Stimulated activated CD4-positive, alpha-beta T cell treated with anti-CD3 and anti-CD28 coated beads, Interleukin-4, amount 100 ng/mL, for 48 hours (primary cell): ENCODE results near the gene WDFY4.

Source experiments
- DNase-seq, 2 donors: peaks; one replicate each; pipeline ENCODE4 v3.0.0-alpha.2; 2020; ENCODE audit warnings: low read depth in 2 of 2

WDFY4 gene

DNA sequence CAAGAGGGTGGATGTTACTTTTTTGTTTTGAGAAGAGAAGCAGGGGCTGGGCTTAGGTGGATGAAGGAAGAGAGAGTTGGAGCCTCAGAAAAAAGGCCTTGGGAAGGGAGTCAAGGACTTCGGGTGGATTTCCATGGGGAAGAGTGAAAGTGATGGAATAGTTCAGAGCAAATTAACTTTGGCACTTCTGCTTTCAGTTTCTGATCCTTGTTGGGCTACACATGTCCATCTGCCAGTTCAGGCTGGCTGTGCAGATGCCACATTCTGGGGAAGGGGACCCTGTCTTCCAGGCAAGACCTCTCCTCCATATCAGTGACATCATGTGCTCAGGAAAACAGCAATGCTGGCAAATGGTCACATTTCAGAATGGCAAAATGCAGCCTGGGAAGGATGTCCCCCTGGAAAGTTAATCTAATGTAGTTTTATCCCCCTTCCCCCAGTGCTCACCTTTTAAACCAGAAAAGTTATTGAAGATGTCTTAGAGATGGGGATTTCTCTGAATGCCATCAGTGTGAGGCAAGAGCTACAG, 86.0 kb downstream of the WDFY4 start:
- no peak for DNase-seq

DNA sequence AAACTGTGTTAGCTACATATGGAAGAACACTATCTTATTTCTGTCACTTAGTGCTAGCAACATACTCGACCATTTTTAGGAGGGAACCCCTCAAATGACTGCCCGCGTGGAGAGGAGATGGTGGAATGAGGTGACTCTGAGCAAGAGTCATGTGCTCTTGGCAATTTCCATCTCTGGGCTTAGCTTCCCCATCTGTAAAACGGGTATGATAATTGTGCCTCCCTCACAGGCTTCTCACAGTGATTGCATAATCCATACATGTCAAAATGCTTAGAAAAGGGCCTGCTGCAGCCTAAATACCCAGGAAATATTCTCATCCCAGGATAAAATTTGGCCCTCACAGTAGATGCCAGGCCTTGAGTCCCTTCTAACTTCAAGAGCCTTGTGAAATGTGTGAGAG, 86.6 kb downstream of the WDFY4 start:
- no peak for DNase-seq

GRCh38 chr10:48772059-48772458, 87.4 kb downstream of the WDFY4 start:
- no peak for DNase-seq

GRCh38 chr10:48773580-48773979, 88.9 kb downstream of the WDFY4 start:
- no peak for DNase-seq

DNA sequence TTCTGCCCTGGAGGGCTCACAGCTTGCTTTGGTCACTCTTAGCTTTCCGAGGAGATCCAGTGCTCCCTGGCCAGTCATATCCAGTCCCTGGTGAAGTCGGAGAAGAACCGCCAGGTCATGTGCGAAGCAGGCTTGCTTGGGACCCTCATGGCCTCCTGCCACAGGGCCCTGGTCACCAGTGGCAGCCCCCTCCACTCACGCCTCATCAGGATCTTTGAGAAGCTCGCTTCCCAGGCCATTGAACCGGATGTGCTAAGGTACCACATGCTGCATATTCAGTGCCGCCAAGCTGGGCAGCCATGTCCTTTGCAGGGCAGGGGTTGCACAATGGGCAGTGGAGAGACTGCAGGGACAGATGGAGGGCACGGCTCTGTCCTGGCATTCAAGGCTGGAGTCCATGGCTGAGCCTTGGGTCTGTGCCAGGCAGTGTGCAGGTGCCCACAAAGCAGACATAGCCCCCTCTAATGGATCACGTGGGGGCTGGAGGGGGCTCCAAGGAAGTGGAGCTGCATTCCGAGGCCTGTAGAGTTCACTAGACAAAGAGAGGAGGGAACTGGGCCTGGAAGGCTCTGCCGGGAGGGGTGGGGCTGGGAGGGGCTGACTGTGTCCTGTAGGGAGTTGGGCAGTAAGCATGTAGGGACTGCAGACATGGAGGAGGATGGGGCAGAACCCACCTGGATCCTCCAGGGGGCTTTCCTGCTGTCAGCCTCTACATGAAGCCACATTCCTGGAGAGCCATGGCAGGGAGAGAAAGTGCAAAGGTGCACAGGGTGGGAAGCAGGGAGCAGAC, 89.9 kb downstream of the WDFY4 start:
- DNase-seq = no peak

DNA sequence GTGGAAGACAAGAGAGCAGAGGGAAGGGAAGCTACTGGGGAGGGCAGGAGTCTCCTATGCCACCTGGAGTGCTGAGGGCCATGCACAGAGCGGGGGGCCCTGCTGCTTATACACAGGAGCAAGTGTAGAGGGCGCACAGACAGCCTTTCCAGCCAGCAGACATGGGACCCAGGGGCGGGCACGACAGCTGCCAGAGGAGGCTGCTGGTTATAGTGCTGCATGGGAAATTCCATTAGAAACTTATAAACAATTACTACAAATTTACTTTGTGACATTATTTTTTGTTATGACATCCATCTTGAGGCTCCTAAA, 90.5 kb downstream of the WDFY4 start:
- DNase-seq = no peak

GRCh38 chr10:48776005-48776522, 91.4 kb downstream of the WDFY4 start:
- DNase-seq = no peak

GRCh38 chr10:48776528-48776927, 91.9 kb downstream of the WDFY4 start:
- DNase-seq = no peak

GRCh38 chr10:48777110-48777509, 92.4 kb downstream of the WDFY4 start:
- no peak for DNase-seq

DNA sequence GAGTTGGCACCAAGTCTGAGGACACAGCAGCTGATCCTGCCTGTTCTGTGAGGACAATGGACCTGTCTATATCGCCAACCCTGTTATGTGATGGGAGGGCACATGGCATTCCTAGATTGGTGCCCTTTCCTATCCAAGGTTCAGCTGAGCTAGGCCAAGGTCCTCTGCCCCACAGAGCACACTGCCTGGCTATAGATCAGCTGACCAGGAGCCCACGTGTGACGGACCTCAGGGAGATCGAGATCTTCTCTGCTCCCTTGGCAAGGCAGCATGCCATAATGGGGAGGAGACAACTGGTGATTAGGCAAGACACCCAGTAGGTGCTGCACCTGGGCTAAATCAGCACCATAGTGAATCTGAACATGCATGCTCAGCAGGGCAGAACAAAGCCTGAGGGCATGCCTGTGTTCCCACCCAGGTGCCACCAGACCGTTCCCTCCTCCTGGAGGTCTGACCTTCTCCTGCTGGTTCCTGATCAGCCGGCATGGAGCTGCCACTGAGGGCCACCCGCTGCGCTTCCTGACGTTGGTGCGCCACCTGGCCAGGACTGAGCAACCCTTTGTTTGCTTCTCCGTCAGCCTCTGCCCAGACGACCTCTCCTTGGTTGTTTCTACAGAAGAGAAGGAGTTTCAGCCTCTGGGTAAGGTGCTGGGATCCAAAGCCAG, 93.7 kb downstream of the WDFY4 start:
- no peak for DNase-seq

DNA sequence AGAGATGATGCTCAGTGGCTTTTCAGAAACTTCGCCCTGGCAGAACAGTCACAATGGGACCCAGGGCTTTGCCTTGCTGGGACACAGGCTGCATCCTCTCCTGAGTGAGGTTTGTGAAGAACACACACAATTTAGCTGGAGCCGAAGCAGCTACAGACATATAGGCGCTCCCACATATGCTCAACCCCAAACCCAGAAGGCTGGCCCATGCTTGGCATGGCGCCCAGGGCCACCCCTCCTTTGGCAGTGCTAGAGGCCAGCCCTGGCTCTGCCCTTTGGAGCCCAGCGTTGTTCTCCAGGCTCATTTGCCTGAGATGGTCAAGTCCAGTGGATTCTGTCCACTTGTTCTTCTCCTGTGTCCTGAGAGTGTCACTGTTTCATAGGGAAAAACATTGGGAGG, 94.4 kb downstream of the WDFY4 start:
- DNase-seq = no peak

DNA sequence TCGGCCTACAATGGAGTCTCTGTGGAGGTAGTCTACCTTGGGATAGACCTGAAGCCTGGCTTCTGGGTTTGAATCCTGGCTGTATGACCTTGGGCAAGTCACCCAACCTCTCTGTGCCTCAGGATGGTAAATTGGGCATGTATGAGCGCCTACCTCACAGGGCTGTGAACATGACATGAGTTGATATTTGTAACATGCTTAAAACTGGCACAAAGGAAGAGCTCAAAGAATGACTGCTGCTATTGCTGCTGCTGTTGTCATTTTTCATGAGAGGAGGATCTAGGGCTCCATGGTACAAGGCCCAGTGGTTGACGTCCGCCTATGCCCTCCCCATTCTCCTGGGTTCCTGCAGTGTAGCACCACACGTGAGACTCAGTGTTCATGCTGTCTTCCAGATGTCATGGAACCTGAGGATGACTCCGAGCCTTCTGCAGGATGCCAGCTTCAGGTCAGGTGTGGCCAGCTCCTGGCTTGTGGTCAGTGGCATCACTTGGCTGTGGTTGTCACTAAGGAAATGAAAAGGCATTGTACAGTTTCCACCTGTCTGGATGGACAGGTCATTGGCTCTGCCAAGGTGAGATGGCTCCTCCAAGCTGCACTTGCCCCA, 95.0 kb downstream of the WDFY4 start:
- no peak for DNase-seq

GRCh38 chr10:48780341-48780740, 95.7 kb downstream of the WDFY4 start:
- no peak for DNase-seq

- DNase-seq = no peak
Observed at GRCh38 chr10:48782386-48782785, 97.7 kb downstream of the WDFY4 start.

DNA sequence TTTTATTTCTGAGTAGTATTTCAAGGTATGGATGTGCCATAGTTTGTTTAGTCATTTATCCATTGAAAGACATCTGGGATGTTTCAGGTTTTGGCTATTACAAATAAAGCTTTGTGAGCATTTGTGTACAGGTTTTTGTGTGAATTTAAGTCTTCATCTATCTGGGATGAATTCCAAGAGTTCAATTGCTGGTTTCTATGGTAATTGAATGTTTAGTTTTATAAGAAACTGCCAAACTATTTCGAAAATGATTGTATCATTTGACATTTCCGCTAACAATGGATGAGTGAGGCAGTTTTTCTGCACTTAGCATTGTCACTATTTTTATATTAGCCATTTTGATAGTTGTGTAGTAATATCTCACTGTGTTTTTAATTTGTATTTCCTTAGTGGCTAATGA, 99.4 kb downstream of the WDFY4 start:
- no peak for DNase-seq

- DNase-seq = no peak
Observed at GRCh38 chr10:48785796-48786195, 101.1 kb downstream of the WDFY4 start.

DNA sequence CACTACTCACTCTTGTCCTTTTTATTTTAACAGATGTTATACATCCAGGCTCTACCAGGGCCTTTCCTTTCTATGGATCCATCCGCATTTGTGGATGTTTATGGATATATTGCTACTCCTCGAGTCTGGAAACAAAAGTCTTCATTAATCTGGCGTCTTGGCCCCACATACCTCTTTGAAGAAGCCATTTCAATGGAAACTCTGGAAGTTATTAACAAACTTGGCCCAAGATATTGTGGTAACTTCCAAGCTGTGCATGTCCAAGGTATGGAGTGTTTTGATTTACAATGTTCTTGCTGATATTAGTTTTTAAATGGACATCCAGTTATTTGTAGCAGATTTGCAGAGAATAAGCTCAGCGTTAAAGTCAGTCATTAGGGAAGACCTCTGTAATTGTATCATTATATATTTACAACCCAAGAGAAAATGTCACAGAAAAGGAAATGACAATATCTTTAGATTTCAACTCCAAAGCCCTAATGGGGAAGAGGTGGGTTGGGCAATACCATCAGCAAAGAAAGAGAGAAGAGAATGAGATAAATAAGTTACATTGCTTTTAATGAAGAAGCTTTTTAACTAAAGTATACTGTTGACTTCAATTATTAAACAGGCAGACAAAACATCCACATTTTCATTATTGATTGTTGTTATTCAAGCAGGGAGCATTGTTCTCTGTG, 102.1 kb downstream of the WDFY4 start:
- no peak for DNase-seq

DNA sequence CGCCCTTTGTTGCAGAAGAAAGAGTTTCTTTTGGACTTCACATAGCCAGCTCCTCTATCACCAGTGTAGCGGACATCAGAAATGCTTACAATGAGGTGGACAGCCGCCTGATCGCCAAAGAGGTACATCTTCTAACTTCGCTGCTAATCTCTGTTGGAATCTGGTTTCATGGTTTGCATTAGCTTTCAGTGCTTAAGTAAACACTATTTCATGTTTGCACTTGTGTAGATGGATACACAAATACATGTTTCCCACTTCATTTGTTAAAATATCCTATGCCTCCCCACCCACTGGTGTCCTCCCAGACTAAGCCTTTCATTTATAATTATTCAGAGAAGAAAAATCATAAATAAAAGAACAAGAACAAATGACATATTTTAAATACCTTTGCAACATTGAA, 103.9 kb downstream of the WDFY4 start:
- DNase-seq = no peak

DNA sequence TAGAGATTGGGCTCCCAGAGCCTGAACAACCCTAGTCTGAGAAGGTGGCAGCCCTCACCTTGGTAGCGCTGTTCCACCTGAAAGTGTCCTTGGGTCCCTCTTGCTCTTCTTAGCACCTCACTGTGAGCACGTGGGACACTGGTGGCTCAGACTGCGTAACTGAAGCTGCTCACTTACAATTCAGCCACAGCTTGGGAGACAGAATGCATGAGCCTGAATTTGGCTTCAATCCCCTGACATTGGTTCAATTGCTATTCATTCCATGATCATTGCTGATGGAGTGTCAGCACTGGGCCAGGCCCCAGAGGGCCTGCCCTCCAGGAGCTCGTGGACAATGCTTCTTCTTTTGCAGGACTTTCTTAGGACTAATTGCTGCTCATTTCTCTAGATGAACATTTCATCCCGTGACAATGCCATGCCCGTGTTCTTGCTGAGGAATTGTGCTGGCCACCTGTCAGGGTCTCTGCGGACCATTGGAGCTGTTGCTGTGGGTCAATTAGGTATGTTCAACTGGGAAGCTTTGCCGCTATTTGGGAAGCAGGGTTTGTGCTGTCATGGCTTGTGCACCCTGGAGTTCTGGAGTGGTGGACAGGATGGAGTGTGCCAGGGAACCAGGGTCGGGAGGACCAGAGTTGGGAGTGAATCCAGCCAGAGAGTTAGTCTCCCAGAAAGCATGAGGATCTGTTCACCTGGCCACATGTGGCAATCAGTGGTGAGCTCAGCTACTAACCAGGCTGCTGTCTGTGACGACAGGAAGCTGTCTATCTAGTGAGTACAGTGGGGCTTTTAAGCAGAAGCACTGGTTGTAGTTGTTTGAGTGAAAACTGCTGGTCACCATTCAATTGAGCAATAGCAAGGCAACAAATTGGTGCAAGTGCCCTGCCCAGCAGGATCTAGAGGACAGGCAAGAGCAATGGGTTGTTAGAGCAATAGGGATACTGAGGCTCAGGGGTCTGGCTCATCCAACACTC, 105.1 kb downstream of the WDFY4 start:
- DNase-seq = no peak

GRCh38 chr10:48790457-48791044, 105.9 kb downstream of the WDFY4 start:
- no peak for DNase-seq
